Panc1 (cell line): ENCODE measurements around the gene OLAH. TPM values are rescaled to one million over a fixed set of nuclear protein-coding genes. Genes with fewer than 3 reads are reported as not detected.

Source experiments
- ATAC-seq: fragments of 200-7000 bp; cut with Tn5 transposase; 2 replicates; pipeline ENCODE4 v1.9.1; 2020; ENCODE audit warnings: mild to moderate bottlenecking, moderate library complexity
- BruUV-seq: library from RNA; stranded (reverse); fragments of 400-500 nt; replicated peaks from 2 replicates; lab custom pipeline; 2021; lab: Mats Ljungman, UMichigan
- CTCF ChIA-PET: fragments of 300-600 bp; sonication (Branson Sonifier 250); formaldehyde crosslinking; loops from one replicate; lab custom pipeline; 2022; ENCODE audit warnings: antibody characterized with exemption; lab: Charles Lee
- POLR2A ChIA-PET: fragments of 300-600 bp; sonication (Branson Sonifier 250); formaldehyde crosslinking; loops from one replicate; lab custom pipeline; 2022; ENCODE audit warnings: antibody characterized with exemption; lab: Charles Lee
- DNase-seq: peaks from one replicate; pipeline ENCODE4 v3.0.0-alpha.2; 2010; ENCODE audit warnings: low read depth, low spot score
- H3K27ac ChIP-seq: 2 replicates; pipeline ENCODE4 v1.5.1; 2011; ENCODE audit warnings: mild to moderate bottlenecking, low read length, inconsistent platforms
- H3K27me3 ChIP-seq: fragments of 200-500 bp; sonication (Bioruptor generic); 2 replicates; pipeline ENCODE4 v1.6.0; 2014; ENCODE audit warnings: low read length, inconsistent platforms; ENCODE audit not compliant: control insufficient read depth, insufficient read depth
- H3K36me3 ChIP-seq: fragments of 200-500 bp; sonication (Bioruptor generic); 2 replicates; pipeline ENCODE4 v1.5.1; 2014; ENCODE audit warnings: inconsistent platforms, mild to moderate bottlenecking, low read length, moderate library complexity; ENCODE audit not compliant: control insufficient read depth, insufficient read depth
- H3K4me1 ChIP-seq: 2 replicates; pipeline ENCODE4 v1.5.1; 2011; ENCODE audit warnings: inconsistent platforms, mild to moderate bottlenecking, low read length, moderate library complexity; ENCODE audit not compliant: control insufficient read depth, insufficient read depth
- H3K4me3 ChIP-seq, 2 experiments: 2 replicates each; pipeline ENCODE4 v1.5.1; 2011 to 2012; ENCODE audit warnings: low read depth in 2 of 2, low read length in 2 of 2, mild to moderate bottlenecking in 2 of 2, inconsistent platforms in 1 of 2, moderate library complexity in 1 of 2
- H3K9me3 ChIP-seq: fragments of 200-500 bp; sonication (Bioruptor generic); 2 replicates; pipeline ENCODE4 v1.5.1; 2014; ENCODE audit warnings: low read depth, mild to moderate bottlenecking, inconsistent platforms, low read length, moderate library complexity; ENCODE audit not compliant: control insufficient read depth, insufficient read depth
- POLR2AphosphoS5 ChIP-seq: IDR thresholded peaks from 2 replicates; pipeline ENCODE4 v1.6.1; 2012; ENCODE audit warnings: mild to moderate bottlenecking, low read depth, low read length, moderate library complexity
- SIN3A ChIP-seq: IDR thresholded peaks from 2 replicates; pipeline ENCODE4 v1.6.1; 2012; ENCODE audit warnings: low read depth, mild to moderate bottlenecking, low read length, moderate library complexity, borderline replicate concordance; ENCODE audit not compliant: insufficient read depth
- TCF7L2 ChIP-seq: IDR thresholded peaks from 2 replicates; pipeline ENCODE4 v1.6.1; 2011; ENCODE audit warnings: mild to moderate bottlenecking, low read depth, low read length, inconsistent platforms
- in situ Hi-C: cut with HindIII; loops from 2 replicates; pipeline ENCODE4 v1.10.0; 2016; ENCODE audit warnings: low sequenced_read_pairs, low pct_unique_long_range_greater_than_20kb
- intact Hi-C: fragments of 100-400 bp; cut with micrococcal nuclease; formaldehyde crosslinking; loops from one replicate; pipeline ENCODE4 v1.10.0; 2022; ENCODE audit not compliant: unreplicated experiment
- total RNA-seq: library from RNA; stranded (reverse); gene quantifications from one replicate; pipeline ENCODE4 v1.2.1, GENCODE V29; 2021; ENCODE audit not compliant: unreplicated experiment
- TF ChIP-seq, protein P1 (sequence below), 2 experiments: IDR thresholded peaks; 2 replicates each; pipeline ENCODE4 v1.6.1; 2011 to 2012; ENCODE audit warnings: low read depth in 2 of 2, control low read depth in 1 of 2, low read length in 1 of 2, mild to moderate bottlenecking in 1 of 2, moderate library complexity in 1 of 2; ENCODE audit not compliant: insufficient read depth in 1 of 2
- TF ChIP-seq, protein P2 (sequence below): fragments of 450-650 bp; IDR thresholded peaks from 2 replicates; pipeline ENCODE4 v1.5.1; 2017; ENCODE audit warnings: mild to moderate bottlenecking

Gene OLAH
- total RNA-seq, 1 experiment from 2014 or later: not detected

DNA sequence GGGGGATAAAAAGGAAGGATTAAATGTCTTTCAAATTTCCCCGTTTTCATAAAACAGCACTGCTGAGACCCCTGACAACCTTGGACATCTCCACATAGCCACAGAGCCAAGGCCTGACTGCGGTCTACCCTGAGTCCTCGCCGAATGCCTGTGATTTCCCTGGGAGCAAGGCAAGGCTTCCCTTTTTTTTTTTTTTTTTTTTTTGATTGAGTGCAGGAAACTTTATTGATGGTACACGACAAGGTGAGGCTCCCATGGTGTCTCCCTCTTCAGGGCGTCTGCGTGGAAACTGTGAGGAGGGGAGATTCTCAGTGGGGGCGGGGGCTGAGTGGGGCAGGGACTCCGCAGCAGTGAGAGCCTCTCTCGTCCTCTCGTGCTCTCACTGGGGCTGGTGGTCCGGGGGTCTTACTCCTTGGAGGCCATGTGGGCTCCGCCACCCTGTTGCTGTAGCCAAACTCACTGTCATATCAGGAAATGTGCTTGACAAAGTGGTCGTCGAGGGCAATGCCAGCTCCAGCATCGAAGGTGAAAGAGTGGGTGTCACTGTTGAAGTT is 49.2 kb downstream of the OLAH start:
- POLR2A ChIA-PET: no interaction called here
- in situ Hi-C loops (no loop called here), intact Hi-C loops (no loop called here)
- no peak for DNase-seq
- Histone ChIP-seq H3K4me1 (0 out of 2 replicates have a peak, but pooled peaks cover 3% of the 10 kb centered on the region), H3K9me3 (no peaks in the 10 kb centered on the region), H3K4me3 (no peak overlapping the region), H3K36me3 (peaks cover 3% of the 10 kb centered on the region; the same call in 1 of the 2 replicates), H3K27ac (no peak overlapping the region), H3K27me3 (no peaks in the 10 kb centered on the region)
- CTCF ChIA-PET: no interaction called here
- no TSS peak for BruUV-seq
- ATAC-seq: no peak
- TF ChIP-seq, protein P1, sequence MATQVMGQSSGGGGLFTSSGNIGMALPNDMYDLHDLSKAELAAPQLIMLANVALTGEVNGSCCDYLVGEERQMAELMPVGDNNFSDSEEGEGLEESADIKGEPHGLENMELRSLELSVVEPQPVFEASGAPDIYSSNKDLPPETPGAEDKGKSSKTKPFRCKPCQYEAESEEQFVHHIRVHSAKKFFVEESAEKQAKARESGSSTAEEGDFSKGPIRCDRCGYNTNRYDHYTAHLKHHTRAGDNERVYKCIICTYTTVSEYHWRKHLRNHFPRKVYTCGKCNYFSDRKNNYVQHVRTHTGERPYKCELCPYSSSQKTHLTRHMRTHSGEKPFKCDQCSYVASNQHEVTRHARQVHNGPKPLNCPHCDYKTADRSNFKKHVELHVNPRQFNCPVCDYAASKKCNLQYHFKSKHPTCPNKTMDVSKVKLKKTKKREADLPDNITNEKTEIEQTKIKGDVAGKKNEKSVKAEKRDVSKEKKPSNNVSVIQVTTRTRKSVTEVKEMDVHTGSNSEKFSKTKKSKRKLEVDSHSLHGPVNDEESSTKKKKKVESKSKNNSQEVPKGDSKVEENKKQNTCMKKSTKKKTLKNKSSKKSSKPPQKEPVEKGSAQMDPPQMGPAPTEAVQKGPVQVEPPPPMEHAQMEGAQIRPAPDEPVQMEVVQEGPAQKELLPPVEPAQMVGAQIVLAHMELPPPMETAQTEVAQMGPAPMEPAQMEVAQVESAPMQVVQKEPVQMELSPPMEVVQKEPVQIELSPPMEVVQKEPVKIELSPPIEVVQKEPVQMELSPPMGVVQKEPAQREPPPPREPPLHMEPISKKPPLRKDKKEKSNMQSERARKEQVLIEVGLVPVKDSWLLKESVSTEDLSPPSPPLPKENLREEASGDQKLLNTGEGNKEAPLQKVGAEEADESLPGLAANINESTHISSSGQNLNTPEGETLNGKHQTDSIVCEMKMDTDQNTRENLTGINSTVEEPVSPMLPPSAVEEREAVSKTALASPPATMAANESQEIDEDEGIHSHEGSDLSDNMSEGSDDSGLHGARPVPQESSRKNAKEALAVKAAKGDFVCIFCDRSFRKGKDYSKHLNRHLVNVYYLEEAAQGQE (IDR thresholded peaks at IDR 0.05; ENCODE audit: insufficient read depth in 1 of 2, low read depth in 2 of 2, low read length in 1 of 2): no peak
- TF ChIP-seq TCF7L2 (no peak), POLR2AphosphoS5 (no peak), SIN3A (no peak)
- TF ChIP-seq, protein P2, sequence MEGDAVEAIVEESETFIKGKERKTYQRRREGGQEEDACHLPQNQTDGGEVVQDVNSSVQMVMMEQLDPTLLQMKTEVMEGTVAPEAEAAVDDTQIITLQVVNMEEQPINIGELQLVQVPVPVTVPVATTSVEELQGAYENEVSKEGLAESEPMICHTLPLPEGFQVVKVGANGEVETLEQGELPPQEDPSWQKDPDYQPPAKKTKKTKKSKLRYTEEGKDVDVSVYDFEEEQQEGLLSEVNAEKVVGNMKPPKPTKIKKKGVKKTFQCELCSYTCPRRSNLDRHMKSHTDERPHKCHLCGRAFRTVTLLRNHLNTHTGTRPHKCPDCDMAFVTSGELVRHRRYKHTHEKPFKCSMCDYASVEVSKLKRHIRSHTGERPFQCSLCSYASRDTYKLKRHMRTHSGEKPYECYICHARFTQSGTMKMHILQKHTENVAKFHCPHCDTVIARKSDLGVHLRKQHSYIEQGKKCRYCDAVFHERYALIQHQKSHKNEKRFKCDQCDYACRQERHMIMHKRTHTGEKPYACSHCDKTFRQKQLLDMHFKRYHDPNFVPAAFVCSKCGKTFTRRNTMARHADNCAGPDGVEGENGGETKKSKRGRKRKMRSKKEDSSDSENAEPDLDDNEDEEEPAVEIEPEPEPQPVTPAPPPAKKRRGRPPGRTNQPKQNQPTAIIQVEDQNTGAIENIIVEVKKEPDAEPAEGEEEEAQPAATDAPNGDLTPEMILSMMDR: no peak

DNA sequence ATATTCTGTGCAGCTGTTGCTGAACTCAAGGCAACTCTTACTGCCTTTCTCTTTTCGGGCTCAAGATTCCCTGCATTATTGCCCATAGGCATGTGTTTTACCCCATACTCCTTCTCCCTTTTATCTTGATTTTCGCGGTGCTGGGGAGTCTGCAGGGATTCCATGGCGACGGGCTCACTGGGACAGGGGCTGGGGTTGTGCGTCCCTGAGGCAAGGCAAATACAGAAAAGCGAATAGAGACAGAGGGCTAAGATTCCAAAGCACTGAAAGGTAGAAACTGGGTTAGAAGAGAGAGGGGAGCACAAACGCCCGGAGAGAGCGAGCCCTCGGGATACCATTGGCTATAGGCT is 52.9 kb downstream of the OLAH start:
- CTCF ChIA-PET: no interaction called here
- no peak for TF ChIP-seq TCF7L2
- no peak for TF ChIP-seq POLR2AphosphoS5
- TF ChIP-seq SIN3A: no peak
- TF ChIP-seq, protein P2: no peak
- TF ChIP-seq, protein P1 (IDR thresholded peaks at IDR 0.05; ENCODE audit: insufficient read depth in 1 of 2, low read depth in 2 of 2, low read length in 1 of 2): no peak
- DNase-seq: no peak
- no peaks in the 10 kb centered on the region for H3K9me3 ChIP-seq
- TSS peak; percentile 85 for BruUV-seq
- POLR2A ChIA-PET: no interaction called here
- peaks cover 13% of the 10 kb centered on the region; the same call in 1 of the 2 replicates for H3K4me1 ChIP-seq
- peak overlapping the region; percentile 66 for H3K27ac ChIP-seq
- peaks cover 3% of the 10 kb centered on the region; the same call in 1 of the 2 replicates for H3K36me3 ChIP-seq
- H3K27me3 ChIP-seq: no peaks in the 10 kb centered on the region
- peak; percentile 48 for ATAC-seq
- in situ Hi-C loops: no loop called here
- intact Hi-C loops: no loop called here
- peak overlapping the region; percentile 76 to 90 for H3K4me3 ChIP-seq
